Hypothalamus (tissue), 51 donors: ENCODE data around the gene FHIT.

Source experiments
- DNase-seq, 51 donors: peaks; one replicate each; lab custom pipeline; 2025; lab: John Stamatoyannopoulos, UW

FHIT gene

DNA sequence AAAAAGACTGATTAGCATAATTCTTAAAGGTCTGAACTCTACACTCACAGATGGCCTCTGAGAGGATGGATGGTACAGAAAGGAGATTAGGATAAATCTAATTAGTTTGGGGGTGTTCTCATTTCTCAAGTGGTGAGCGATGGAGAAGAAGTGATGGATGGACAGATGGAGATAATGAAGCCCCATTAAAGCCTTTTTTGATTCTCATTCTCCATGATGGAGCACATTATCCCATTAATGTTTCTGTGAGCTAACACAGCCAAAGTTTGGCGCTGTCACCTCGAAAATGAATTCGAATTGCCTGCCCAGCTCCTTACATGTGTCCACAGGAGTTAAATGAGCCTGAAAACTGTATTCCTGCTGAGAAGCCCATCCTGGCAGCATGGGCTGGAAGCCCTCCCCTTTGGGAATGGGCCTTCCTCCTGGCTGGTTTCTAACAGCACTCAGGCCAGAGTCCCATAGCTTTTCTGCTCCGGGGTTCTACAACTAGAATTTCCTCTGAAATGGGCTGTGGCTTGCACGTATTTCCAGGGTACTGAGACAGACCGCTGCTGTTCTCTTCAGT, 1475.4 kb downstream of the FHIT start:
- no peak for DNase-seq

DNA sequence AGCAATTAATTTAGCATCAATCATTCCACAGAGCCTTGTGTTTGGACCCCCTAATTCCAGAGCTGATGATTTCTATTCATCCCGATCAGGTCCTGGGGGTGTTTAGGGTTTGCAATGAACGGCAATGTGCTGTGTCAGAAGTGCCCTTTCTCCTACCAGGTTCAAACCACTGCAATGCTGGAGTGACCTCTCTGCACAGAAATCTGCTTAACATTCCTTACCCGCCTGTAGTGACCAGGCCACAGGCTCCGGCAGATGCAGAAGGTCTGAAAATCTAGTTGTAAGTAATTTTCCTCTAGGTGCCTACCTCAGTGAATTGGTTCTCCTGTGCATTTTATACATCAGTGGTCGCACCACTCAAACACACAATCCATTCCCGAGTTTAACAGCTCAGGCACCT, 1476.1 kb downstream of the FHIT start:
- no peak for DNase-seq

DNA sequence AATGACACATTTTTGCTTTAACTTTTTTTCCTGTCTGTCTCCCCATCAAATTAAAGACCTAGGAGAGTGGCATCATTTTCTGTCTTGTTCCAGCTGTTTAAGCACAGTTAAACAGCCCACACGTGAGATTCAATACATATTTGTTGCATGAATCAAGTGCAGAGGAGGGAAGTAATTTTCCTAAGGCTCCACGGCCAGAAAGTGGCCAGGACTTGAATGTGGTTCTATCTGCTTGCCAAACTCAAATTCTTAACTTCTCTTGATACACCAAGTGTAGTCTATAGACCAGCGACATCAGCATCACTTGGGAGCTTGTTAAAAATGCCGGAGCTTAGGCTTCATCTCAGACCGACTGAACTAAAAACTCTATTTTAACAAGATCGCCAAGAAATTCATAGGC, 1476.6 kb downstream of the FHIT start:
- DNase-seq = no peak

DNA sequence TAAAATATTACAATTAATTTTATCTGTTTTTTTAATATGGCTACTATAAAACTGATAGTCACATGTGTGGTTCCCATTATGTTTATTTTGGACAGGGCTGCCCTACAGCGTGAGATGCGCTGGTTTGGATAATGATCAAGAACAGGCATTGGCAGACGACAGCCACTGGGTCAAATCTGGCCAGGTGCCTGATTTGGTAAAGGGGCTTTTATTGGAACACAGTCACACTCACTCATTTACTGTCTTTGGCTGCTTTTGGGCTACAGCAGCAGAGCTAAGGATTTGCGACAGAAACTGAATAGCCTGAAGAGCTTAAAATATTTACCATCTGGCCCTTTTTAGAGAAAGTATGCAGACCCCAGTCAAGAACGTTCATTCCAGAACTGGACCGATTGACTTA, 1477.3 kb downstream of the FHIT start:
- DNase-seq = peak in 8 of 51 donors; percentile 0 to 21 (median 3)

DNA sequence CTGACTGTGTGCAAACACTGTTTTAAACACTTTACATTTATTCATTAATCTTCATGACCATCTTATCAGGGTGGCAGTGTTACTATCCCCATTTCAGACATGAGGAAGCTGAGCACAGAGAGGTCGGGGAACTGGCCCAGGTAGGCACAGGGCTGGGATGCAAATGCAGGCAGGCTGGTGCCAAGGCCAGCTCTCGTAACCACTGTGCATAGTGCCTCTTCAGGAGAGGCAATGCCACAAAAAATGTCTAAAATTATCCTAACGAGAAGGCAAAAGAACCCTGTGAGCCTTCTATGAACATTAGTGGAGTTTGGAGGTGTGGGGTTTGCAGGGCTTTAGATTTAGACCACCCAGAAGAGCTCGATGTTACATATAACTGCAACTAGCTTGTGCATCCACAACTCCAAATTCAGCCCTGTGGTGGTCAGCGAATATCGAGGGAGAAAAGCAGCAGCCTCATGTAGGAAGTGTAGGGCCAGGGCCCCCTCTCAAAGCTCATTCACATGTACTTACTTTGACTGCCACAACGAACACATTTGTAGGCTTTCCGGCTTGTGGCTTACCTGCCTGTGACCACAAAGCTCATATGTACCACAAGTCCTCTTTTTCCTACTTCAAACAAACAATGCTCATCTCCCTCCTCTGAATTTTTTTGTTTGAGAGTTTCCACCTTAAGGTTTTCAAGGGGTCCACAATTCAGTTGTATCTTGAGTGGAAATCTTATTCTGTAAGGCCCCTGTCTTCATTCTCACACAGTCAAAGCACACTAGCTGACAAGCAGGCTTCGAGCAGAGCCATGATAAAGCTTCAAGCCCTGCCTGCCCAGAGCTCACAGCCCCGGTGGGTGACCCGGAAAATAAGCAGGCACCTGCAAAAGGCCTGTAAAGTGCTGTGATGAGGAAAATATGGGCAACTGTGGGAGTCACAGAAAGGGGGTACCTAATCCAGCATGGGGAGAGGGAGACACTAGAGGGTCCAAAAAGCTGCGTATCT, 1478.5 kb downstream of the FHIT start:
- DNase-seq = no peak

DNA sequence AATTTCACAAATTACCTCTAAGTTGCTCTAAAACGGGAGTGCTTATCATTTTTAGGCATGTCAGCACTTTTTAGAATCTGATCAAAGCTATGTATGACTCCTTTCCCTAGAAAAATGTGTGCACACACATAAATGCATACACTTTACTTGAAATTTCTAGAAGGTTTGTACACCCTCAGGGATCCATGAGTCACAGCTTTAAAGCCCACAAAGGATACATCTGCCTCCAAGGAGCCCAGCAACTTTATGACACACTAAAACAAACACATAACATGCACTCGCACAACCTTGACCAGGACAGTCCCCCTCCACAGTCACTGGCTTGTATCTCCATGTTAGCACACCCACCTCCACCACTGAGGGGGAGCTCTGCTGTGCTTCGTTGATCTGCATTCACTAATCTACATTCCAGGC, 1479.5 kb downstream of the FHIT start:
- no peak for DNase-seq

DNA sequence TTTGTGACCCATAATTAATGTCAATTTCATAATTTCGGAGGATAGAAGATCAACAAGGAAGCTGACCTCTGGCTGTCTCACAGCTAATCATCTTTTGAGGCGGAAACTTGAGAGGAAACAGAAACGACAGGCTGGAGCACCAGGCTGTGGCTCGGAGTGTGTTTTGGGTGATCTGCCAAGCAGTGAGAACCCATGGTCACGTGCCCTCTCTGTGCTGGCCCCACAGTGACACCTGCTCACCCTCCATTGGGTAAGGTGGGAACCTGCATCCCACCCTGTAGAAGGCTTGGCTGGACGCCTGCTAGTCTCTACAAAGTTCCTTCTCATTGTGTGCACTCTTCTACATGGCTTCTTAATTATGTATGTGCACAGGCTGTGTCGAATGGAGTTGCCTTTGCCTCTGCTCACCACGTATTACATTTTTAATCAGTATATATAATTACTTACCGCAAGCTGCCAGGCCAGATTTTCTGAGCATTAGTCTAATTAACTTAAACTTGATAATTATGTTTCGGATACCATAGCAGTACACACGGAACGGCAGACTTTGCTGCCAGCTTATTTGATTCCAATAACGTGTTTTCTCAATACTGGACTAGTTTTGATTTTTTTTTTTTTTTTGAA, 1482.0 kb downstream of the FHIT start:
- DNase-seq = no peak

DNA sequence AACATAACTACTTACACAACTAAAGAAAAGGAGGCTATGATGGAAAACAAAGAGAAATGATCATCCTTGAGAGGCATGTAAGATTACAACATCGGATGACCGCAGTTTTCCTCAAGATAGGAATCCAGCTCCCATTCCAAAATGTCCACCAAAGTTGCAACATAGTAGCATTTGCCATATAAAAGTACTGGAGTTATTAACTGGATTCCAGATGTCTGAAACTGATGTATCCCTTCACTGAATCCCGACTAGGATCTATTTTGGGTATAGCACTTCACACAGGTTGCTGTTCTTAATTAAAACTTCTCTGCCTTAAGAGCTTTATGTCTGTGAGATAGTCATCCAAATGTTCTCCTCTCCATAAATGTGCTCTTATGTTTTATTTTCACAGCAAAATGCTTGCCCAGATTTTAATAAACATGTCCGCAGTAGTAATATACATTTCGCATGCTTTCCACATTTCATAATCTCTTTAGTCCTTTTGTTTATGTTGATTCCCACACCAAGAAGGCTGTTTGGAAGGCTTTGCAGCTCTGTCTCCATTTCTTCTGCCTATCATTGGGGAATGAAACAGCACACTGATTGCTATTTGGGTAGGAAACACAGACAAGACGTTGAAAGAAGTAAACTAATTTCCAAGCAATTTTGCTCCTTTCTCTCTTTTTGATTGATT, 1484.9 kb downstream of the FHIT start:
- DNase-seq = no peak

DNA sequence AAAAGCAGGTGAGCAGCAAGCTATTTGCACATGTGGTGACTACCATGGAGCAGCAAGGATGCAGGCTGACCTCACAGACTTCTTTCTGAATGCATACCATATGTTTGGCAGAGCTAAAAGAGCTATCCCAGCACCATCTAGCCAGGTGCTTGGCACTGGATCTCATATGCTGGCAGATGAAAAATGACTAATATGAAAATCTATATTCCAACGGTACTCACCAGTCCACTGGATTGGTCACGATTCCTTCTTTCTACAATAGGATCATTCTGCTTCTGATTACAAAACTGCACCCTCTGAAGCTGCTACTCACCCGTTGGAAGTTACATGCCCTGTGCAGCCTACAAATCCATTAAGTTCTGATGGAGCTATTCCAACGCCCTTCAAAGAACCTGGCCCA, 1487.1 kb downstream of the FHIT start:
- DNase-seq = no peak

DNA sequence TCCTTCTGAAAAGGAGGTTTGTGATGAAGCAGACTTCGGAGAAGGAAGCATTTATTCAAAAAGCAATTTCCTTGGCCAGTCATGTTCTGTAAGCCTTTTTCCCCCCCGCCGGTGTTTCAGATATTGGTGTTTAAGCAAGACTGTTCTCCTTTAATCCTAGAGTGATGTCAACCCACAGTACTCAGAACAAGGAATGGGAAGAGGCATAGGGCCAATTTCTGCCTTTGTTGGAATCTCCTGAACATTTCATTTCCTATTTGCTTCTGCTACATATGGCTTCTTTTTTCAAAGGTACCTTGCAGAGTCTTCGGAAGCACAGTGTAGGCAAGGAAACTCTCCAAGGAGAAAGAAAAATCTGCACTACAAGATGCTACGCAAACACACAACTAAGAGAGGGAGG, 1488.3 kb downstream of the FHIT start:
- no peak for DNase-seq

DNA sequence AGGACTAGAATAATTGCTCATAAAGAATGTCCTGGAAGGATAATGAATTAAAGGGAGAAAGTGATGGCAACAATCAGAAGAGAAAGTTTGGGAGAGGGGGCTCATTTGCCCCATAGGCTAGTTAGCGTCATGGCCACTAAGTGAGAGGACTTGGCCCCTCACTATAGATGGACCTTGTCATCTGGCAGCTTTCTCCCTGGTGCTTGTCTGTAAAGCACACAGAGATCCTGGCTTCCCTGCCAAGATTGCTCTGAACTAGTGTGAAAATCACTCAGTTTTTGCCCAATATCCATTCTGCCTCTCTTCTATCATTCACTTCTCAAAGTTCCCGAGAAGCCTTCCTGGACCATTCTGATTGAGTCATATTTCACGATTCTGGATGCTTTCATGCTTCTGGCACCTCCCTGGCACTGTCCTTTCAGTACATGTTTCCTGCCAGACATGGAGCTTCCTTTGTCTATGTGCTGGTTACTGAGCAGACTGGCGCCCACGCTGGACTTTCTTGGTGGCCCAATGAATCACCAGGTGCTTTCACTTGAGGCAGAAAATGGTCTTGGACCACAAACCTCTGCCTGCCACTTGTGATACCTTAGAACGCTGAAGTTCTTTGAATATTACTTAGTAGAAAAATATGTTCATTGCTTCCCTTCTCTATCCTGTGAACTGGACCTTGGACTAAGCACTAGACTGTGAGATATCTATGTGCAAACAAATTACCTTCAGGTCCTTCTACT, 1491.8 kb downstream of the FHIT start:
- no peak for DNase-seq

DNA sequence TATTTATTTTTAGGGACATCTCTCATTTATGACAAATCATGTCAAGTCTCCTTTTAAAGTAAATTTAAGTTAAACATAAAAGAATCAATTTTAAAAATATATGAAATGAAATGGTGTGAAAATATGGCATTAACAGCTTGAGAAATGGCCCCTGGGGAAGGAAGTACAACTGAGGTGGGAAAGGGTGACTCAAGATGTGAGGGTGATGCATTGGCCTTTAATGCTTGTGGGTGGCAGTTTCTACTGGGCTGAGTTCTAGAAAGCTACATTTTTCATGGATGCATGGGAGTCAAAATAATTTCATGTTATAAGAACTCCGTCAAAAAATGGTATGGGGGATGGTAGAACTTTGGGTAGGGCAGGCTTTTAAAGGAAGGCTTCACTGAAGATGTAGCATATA, 1492.6 kb downstream of the FHIT start:
- no peak for DNase-seq

DNA sequence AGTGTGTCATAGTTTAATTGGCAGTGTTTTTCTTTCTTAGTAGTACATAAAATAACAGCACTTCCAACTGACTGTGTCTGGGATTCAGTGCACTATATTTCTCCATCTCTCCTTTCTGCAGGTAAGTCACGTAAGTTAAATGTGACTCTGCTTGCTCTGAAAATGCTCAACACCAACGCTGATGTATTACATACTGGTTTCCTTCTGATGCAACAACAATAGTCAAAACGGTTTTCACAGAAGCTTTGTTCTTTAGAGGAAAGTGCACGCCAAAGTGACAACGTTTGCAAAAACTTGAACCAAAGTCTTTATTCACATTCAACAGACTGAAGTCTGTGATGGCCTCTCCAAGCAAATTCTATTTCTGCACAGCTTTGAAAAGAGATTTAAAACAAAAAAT, 1494.3 kb downstream of the FHIT start:
- no peak for DNase-seq

DNA sequence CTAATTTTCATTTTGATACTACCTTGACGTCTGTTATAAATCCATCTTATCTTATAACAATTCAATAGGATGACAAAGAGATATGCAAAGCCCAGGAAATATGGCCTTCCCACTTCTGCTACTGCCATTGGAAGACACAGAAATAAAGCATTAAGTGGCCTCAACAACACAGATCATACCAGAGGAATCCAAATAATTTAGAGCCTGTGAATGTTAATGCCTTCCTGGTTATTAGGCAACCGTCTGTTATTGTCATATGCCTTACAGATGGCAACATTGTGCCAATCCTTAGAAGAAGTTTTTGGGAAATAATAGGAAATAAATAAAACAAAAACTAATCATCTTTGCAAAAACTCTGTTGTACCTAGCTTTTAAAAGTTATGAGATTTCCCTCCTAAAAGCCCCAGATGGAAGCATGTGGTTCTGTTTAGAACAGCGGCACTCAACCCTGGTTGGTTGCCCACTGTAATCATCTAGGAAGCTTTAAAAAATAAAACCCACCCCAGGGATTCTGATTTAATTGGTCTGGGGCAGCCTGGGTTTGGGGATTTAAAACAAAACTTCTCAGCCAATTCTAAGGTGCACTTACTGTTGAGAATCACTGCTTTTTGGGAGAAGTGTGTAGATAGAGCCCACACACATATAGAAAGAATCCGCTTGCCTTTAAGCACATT, 1496.7 kb downstream of the FHIT start:
- DNase-seq = no peak

DNA sequence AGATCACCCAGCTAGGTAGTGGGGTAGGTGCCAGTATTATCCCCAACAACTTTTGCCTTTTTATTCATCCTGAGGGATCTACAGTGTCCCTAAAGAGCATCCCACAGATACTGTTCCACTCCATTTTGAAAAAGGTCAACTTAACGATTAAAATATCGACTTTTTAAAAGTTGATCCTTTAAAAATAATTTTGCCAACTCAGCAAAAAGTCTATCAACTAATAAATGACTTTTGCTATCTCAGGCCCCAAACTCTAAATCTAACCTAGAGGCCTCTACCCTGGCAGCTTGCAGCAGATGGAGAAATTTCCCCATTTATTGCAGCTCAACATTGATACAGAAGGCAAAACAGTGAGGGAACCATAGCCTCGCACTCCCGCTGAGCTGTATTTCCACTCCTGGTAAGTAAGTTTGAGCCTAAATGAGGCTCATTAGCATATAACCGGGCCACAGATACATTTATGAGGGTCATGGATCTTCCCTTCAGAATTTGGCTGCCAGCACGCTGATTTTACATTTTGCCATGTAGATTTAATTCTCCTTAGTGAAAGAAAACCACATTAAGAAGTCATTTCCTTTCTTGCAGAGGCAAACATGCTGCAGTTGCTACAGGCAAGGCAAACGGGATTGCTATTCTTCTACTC, 1497.3 kb downstream of the FHIT start:
- DNase-seq = no peak

DNA sequence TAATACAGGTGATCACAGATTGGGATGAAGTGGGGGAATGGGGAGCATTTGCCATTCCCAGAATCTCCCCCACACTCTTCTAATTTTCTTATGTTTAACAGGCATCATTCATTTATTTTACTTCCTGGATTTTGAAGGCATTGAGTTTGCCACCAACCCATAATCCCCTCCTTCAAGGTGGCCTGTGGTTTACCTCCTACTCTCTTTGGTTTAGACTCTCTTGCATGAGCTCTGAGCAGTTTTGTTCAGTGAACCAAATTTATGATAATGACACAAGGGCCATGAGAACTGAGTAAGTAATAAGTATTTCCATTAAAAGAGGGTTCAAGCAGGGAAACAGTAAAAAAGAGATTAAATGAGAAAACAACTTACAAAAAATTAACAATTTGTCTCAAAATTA, 1498.3 kb downstream of the FHIT start:
- DNase-seq = no peak

DNA sequence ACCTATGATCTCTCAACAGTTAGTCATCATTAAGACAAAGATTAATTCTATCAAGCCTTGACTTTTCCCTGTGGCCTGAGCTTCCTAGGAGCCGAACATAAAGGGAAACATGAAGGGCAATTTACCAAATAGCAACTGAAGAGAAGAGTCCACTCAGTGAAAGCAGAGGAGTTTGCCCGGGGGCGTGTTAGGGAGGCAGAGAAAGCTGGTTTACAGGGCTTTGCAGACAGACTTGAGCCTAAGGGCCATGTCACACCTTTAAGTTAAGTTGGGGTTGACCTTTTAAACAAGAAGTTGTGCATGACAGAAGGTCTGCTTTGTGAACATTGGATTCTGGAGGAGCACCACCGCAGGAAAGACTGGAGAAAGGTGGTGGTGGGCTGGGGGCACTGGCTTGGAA, 1499.6 kb downstream of the FHIT start:
- DNase-seq = no peak

DNA sequence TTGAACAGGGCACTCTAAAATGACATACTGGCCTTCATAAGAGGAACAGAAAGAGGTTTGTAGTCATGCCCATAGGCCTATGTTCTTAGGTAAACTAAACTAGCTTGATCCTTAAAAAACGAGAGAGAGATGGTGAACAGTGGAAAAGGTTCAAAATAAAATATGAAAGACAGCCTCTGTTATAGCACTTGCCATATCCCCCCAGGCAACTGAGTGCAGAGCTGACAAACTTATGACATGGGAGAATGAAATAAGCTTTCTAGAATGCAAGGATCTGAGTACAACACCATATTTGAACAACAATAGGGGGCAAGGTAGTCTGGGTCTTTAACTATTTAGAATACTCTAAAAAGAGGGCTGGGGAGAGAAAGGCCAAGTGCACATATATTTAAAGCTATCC, 1500.9 kb downstream of the FHIT start:
- DNase-seq = no peak

DNA sequence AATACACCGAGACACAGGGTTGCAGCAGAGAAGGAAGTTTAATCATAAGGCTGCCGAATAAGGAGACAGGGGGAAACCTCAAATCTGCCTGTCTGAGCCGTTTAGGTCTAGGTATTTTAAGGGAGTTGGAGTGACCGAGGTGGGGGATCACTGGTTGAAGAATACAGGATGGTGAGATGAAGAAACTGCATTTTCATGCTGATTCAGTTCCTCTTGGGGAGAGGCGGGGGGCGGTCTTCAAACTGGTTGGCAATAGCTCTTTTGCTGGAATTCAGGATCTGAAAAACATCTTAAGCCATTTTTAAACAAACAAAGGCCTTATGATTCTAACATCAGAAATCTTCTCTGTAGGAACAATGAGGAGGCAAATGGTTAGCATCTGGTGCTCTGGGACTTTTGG, 1502.0 kb downstream of the FHIT start:
- DNase-seq = no peak

DNA sequence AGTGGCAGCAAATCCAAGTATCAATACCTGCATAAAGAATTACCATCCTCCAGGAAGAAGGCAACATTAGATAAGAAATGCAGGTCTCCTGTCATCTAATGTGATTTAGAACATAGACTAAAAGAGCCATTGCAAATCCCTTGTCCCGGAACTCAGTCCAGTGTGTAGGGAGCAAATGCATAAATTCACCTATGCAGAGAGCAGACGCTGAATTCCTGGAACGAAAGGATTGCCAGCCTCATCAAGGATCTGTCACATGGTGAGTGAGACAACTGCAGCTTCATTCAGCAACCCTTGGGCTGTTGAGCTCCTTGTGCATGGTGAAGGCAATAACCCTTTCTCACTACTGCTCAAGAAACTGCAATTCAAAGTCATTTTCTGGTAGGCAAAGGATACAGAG, 1504.7 kb downstream of the FHIT start:
- DNase-seq = no peak
